HCT116 (cell line): ENCODE results near the gene TMPRSS9. TPM values are rescaled to one million over a fixed set of nuclear protein-coding genes. Genes with fewer than 3 reads are reported as not detected.

Source experiments
- ATAC-seq: fragments of 200-7000 bp; cut with Tn5 transposase; 2 replicates; pipeline ENCODE4 v1.9.1; 2020; ENCODE audit warnings: mild to moderate bottlenecking, moderate library complexity
- BruUV-seq: library from RNA; stranded (reverse); fragments of 400-500 nt; replicated peaks from 2 replicates; lab custom pipeline; 2021; lab: Mats Ljungman, UMichigan
- CTCF ChIA-PET: fragments of 300-600 bp; sonication (Branson Sonifier 250); formaldehyde crosslinking; loops from one replicate; lab custom pipeline; 2021; ENCODE audit warnings: antibody characterized with exemption; lab: Charles Lee
- POLR2A ChIA-PET: fragments of 300-600, 350-600 bp; sonication (Branson Sonifier 250); formaldehyde crosslinking; loops from one replicate; lab custom pipeline; 2021; ENCODE audit warnings: antibody characterized with exemption; lab: Charles Lee
- RAD21 ChIA-PET, 2 experiments: fragments of 300-600 bp; sonication (Branson Sonifier 250); formaldehyde crosslinking; loops; one replicate each; lab custom pipeline; 2023; ENCODE audit warnings: low total read pairs in 2 of 2; ENCODE audit not compliant: uncharacterized antibody in 2 of 2, unreplicated experiment in 2 of 2, low non-redundant PET in 1 of 2; lab: Charles Lee
- DNase-seq: peaks from one replicate; pipeline ENCODE4 v3.0.0-alpha.2; 2010; ENCODE audit warnings: low read depth, low spot score
- H2AFZ ChIP-seq: fragments of 200-600 bp; shearing (Covaris generic), sonication (generic); 2 replicates; pipeline ENCODE4 v1.6.1; 2017; ENCODE audit warnings: low read depth, mixed run types, mixed read lengths, antibody characterized with exemption, low read length; ENCODE audit not compliant: poor library complexity, severe bottlenecking
- H3K27ac ChIP-seq: 2 replicates; pipeline ENCODE4 v1.5.1; 2012; ENCODE audit warnings: low read depth, low read length
- H3K27me3 ChIP-seq: fragments of 200-600 bp; sonication (generic); 2 replicates; pipeline ENCODE4 v1.6.1; 2016; ENCODE audit warnings: mixed run types, low read length, mixed read lengths; ENCODE audit not compliant: insufficient read depth
- H3K36me3 ChIP-seq, 2 experiments: fragments of 200-500 bp in 1 of 2; fragments of 200-600 bp in 1 of 2; sonication (Bioruptor generic) in 1 of 2; sonication (generic) in 1 of 2; 2 replicates each; pipeline versions ENCODE4 v1.5.1 to v1.6.1; 2014 to 2016; ENCODE audit warnings: low read length in 2 of 2, inconsistent platforms in 1 of 2, mixed read lengths in 1 of 2, mixed run types in 1 of 2; ENCODE audit not compliant: insufficient read depth in 2 of 2, control insufficient read depth in 1 of 2
- H3K4me1 ChIP-seq, 2 experiments: fragments of 200-600 bp in 1 of 2; sonication (generic) in 1 of 2; 2 replicates each; pipeline versions ENCODE4 v1.5.1 to v1.6.1; 2012 to 2017; ENCODE audit warnings: low read length in 2 of 2, inconsistent platforms in 1 of 2, mild to moderate bottlenecking in 1 of 2, mixed read lengths in 1 of 2, mixed run types in 1 of 2, moderate library complexity in 1 of 2; ENCODE audit not compliant: insufficient read depth in 2 of 2, control insufficient read depth in 1 of 2
- H3K4me2 ChIP-seq: fragments of 200-600 bp; sonication (generic); 2 replicates; pipeline ENCODE4 v1.6.1; 2017; ENCODE audit warnings: mixed run types, low read length, mixed read lengths
- H3K4me3 ChIP-seq, 2 experiments: fragments of 200-600 bp in 1 of 2; sonication (generic) in 1 of 2; replicated peaks in 1 of 2; 2 replicates each; pipeline ENCODE4 v1.5.1; 2011 to 2016; ENCODE audit warnings: low read length in 2 of 2, control low read depth in 1 of 2, low read depth in 1 of 2, mild to moderate bottlenecking in 1 of 2, mixed read lengths in 1 of 2, mixed run types in 1 of 2
- H3K79me2 ChIP-seq: fragments of 200-600 bp; sonication (generic); 2 replicates; pipeline ENCODE4 v1.6.1; 2017; ENCODE audit warnings: mild to moderate bottlenecking, mixed run types, low read length, moderate library complexity, mixed read lengths; ENCODE audit not compliant: insufficient read depth
- H3K9ac ChIP-seq: fragments of 200-600 bp; sonication (generic); 2 replicates; pipeline ENCODE4 v1.6.1; 2016; ENCODE audit warnings: low read length, mixed read lengths
- H3K9me2 ChIP-seq: fragments of 200-600 bp; sonication (generic), shearing (Covaris generic); 2 replicates; pipeline ENCODE4 v1.6.1; 2017; ENCODE audit warnings: mixed run types, mild to moderate bottlenecking, moderate library complexity; ENCODE audit not compliant: insufficient read depth
- H3K9me3 ChIP-seq, 2 experiments: fragments of 200-500 bp in 1 of 2; fragments of 200-600 bp in 1 of 2; sonication (Bioruptor generic) in 1 of 2; sonication (generic) in 1 of 2; 2 replicates each; pipeline ENCODE4 v1.6.1; 2014 to 2017; ENCODE audit warnings: low read length in 2 of 2, mixed read lengths in 2 of 2, inconsistent platforms in 1 of 2, low read depth in 1 of 2, mild to moderate bottlenecking in 1 of 2, mixed run types in 1 of 2, moderate library complexity in 1 of 2; ENCODE audit not compliant: control insufficient read depth in 1 of 2, insufficient read depth in 1 of 2
- H4K20me1 ChIP-seq: fragments of 200-600 bp; sonication (generic), shearing (Covaris generic); 2 replicates; pipeline ENCODE4 v1.6.1; 2017; ENCODE audit warnings: mixed run types, mild to moderate bottlenecking, moderate library complexity; ENCODE audit not compliant: insufficient read depth
- ATF3 ChIP-seq: IDR thresholded peaks from 2 replicates; pipeline ENCODE4 v1.6.1; 2012
- CBX3 ChIP-seq: IDR thresholded peaks from 2 replicates; pipeline ENCODE4 v1.6.1; 2012; ENCODE audit warnings: low read depth
- CEBPB ChIP-seq: IDR thresholded peaks from 2 replicates; pipeline ENCODE4 v1.6.1; 2012; ENCODE audit warnings: low read depth
- CTCF ChIP-seq, 3 experiments: fragments of 200-600 bp in 1 of 3; sonication (generic) in 1 of 3; IDR thresholded peaks in 2 of 3; conservative IDR thresholded peaks in 1 of 3; 2 replicates each; pipeline ENCODE4 v1.5.1; 2012 to 2017; ENCODE audit warnings: low read depth in 2 of 3, low read length in 2 of 3, antibody characterized with exemption in 1 of 3, borderline replicate concordance in 1 of 3, control low read depth in 1 of 3, mild to moderate bottlenecking in 1 of 3, mixed read lengths in 1 of 3, mixed run types in 1 of 3, moderate library complexity in 1 of 3; ENCODE audit not compliant: insufficient read depth in 1 of 3
- EGR1 ChIP-seq: IDR thresholded peaks from 2 replicates; pipeline ENCODE4 v1.6.1; 2012; ENCODE audit warnings: low read depth
- ELF1 ChIP-seq: IDR thresholded peaks from 2 replicates; pipeline ENCODE4 v1.6.1; 2012; ENCODE audit warnings: low read depth, borderline replicate concordance
- EZH2 ChIP-seq: fragments of 200-600 bp; sonication (generic); IDR thresholded peaks from 2 replicates; pipeline ENCODE4 v1.6.1; 2017; ENCODE audit warnings: antibody characterized with exemption, mixed run types
- EZH2phosphoT487 ChIP-seq: fragments of 200-600 bp; IDR thresholded peaks from 2 replicates; pipeline ENCODE4 v1.6.1; 2018; ENCODE audit warnings: antibody characterized with exemption, borderline replicate concordance
- FOSL1 ChIP-seq: IDR thresholded peaks from 2 replicates; pipeline ENCODE4 v1.6.1; 2012; ENCODE audit warnings: low read depth
- JUND ChIP-seq: IDR thresholded peaks from 2 replicates; pipeline ENCODE4 v1.6.1; 2012
- MAX ChIP-seq: IDR thresholded peaks from 2 replicates; pipeline ENCODE4 v1.6.1; 2012
- POLR2A ChIP-seq: IDR thresholded peaks from 2 replicates; pipeline ENCODE4 v1.7.0; 2011; ENCODE audit warnings: borderline replicate concordance; ENCODE audit not compliant: insufficient read depth, insufficient read length; ENCODE audit errors: extremely low read depth
- POLR2AphosphoS5 ChIP-seq: IDR thresholded peaks from 2 replicates; pipeline ENCODE4 v1.6.1; 2011; ENCODE audit warnings: mild to moderate bottlenecking, low read depth, low read length, moderate library complexity
- REST ChIP-seq: IDR thresholded peaks from 2 replicates; pipeline ENCODE4 v1.6.1; 2012; ENCODE audit warnings: low read depth
- SIN3A ChIP-seq: IDR thresholded peaks from 2 replicates; pipeline ENCODE4 v1.6.1; 2012; ENCODE audit warnings: low read depth
- SP1 ChIP-seq: IDR thresholded peaks from 2 replicates; pipeline ENCODE4 v1.6.1; 2012; ENCODE audit warnings: low read depth
- SRF ChIP-seq: IDR thresholded peaks from 2 replicates; pipeline ENCODE4 v1.6.1; 2012; ENCODE audit warnings: low read depth
- TCF7L2 ChIP-seq: IDR thresholded peaks from 2 replicates; pipeline ENCODE4 v1.7.0; 2011; ENCODE audit warnings: borderline replicate concordance, inconsistent platforms; ENCODE audit not compliant: insufficient read depth, insufficient read length; ENCODE audit errors: extremely low read depth
- ZFX ChIP-seq: fragments of 450-650 bp; IDR thresholded peaks from 2 replicates; pipeline ENCODE4 v1.6.1; 2017
- ZNF274 ChIP-seq: fragments of 200-500 bp; sonication (Bioruptor generic); IDR thresholded peaks from 2 replicates; pipeline ENCODE4 v1.6.1; 2014; ENCODE audit warnings: mild to moderate bottlenecking, low read depth, low read length, inconsistent platforms
- intact Hi-C: fragments of 100-400 bp; cut with micrococcal nuclease; formaldehyde crosslinking; loops from 2 replicates; pipeline ENCODE4 v1.10.0; 2022
- total RNA-seq: library from RNA; stranded (reverse); gene quantifications from one replicate; pipeline ENCODE4 v1.2.1, GENCODE V29; 2021; ENCODE audit not compliant: unreplicated experiment

TMPRSS9 gene
- total RNA-seq, 1 experiment from 2014 or later = not detected

GRCh38 chr19:2328401-2329148 lies 31.5 kb upstream of the TMPRSS9 start, which contains the start of the genes LSM7 and SPPL2B (continued):
- TF ChIP-seq EGR1 = no peak; the same call in 1 of the 2 replicates
- peak; percentile 57 for TF ChIP-seq SIN3A

- POLR2A ChIA-PET = no interaction called here
- no TSS peak for BruUV-seq
- no peak for ATAC-seq
Observed at GRCh38 chr19:2329149-2329478, 31.0 kb upstream of the TMPRSS9 start.

More at GRCh38 chr19:2329149-2329478, 31.0 kb upstream of the TMPRSS9 start:
- no peaks in the 10 kb centered on the region for H4K20me1 ChIP-seq
- no peaks in the 10 kb centered on the region for H3K9me3 ChIP-seq
- H3K36me3 ChIP-seq = peaks cover 5 to 6% of the 10 kb centered on the region in 2 experiments; a peak in 2 of 4 replicates
- H3K4me1 ChIP-seq = peaks cover 19 to 28% of the 10 kb centered on the region in 2 experiments
- peak overlapping the region; percentile 96 for H3K9ac ChIP-seq
- RAD21 ChIA-PET = interaction anchor here in 1 of 2 experiments (1.3 kb wide), 1 partner anchor 56 kb away, joined by 4 read pairs; no protein-coding TSS in a partner anchor
- peaks cover 86% of the 10 kb centered on the region for H3K79me2 ChIP-seq
- H3K9me2 ChIP-seq = no peaks in the 10 kb centered on the region
- no peak overlapping the region for H2AFZ ChIP-seq
- H3K4me3 ChIP-seq = peak overlapping the region; percentile 96
- H3K27ac ChIP-seq = peak overlapping the region; percentile 98
- intact Hi-C loops = loop anchor here (5.0 kb wide), 1 partner anchor 63 kb away; no protein-coding TSS in a partner anchor
- no peak for DNase-seq
- TF ChIP-seq EZH2phosphoT487 = no peak
- TF ChIP-seq SRF = no peak
- no peak for TF ChIP-seq TCF7L2
- no peak for TF ChIP-seq JUND
- no peak for TF ChIP-seq ZFX
- TF ChIP-seq SP1 = no peak
- no peak for TF ChIP-seq EZH2
- TF ChIP-seq SIN3A = no peak
- TF ChIP-seq CEBPB = no peak
- TF ChIP-seq POLR2AphosphoS5 = no peak
- no peak for TF ChIP-seq MAX
- TF ChIP-seq CTCF (IDR thresholded peaks at IDR 0.05 in 2 of 3, conservative IDR thresholded peaks at IDR 0.05 in 1 of 3; ENCODE audit: borderline replicate concordance in 1 of 3, insufficient read depth in 1 of 3, low read depth in 2 of 3, low read length in 2 of 3) = no peak
- TF ChIP-seq REST = no peak
- TF ChIP-seq ELF1 = no peak
- TF ChIP-seq POLR2A = no peak
- no peak for TF ChIP-seq ZNF274
- TF ChIP-seq ATF3 = no peak
- TF ChIP-seq CBX3 = no peak
- TF ChIP-seq FOSL1 = no peak
- H3K4me2 ChIP-seq = peak overlapping the region; percentile 87
- CTCF ChIA-PET = no interaction called here
- H3K27me3 ChIP-seq = no peaks in the 10 kb centered on the region
